Thyroid gland (tissue), 4 donors: ENCODE results near the gene RYR3. TPM values are rescaled to one million over a fixed set of nuclear protein-coding genes. Genes with fewer than 3 reads are reported as not detected.

Experiments used
- DNase-seq, 2 donors: peaks; one replicate each; pipeline ENCODE4 v3.0.0-alpha.2; 2019
- H3K27ac ChIP-seq, 3 donors: fragments of 200-600 bp; sonication (generic); 1 replicate in 2 of 3; 2 replicates in 1 of 3; pipeline ENCODE4 v1.5.1; 2016 to 2019; ENCODE audit warnings: mild to moderate bottlenecking in 1 of 3, moderate library complexity in 1 of 3
- H3K27me3 ChIP-seq: fragments of 200-600 bp; sonication (generic); one replicate; pipeline ENCODE4 v1.5.1; 2019
- H3K36me3 ChIP-seq, 2 donors: fragments of 200-600 bp; sonication (generic); one replicate each; pipeline ENCODE4 v1.5.1; 2016 to 2019
- H3K4me1 ChIP-seq, 2 donors: fragments of 200-600 bp; sonication (generic); one replicate each; pipeline ENCODE4 v1.5.1; 2017 to 2019
- H3K4me3 ChIP-seq, 3 donors: fragments of 200-600 bp; sonication (generic); replicated peaks in 1 of 3; 1 replicate in 2 of 3; 2 replicates in 1 of 3; pipeline ENCODE4 v1.5.1; 2016; ENCODE audit warnings: mild to moderate bottlenecking in 1 of 3
- H3K9me3 ChIP-seq: fragments of 200-600 bp; sonication (generic); one replicate; pipeline ENCODE4 v1.5.1; 2017
- POLR2A ChIP-seq, 2 donors: fragments of 450-650 bp; IDR thresholded peaks; one replicate each; pipeline ENCODE4 v1.6.1; 2017; ENCODE audit warnings: antibody characterized with exemption in 2 of 2, mild to moderate bottlenecking in 2 of 2, moderate library complexity in 1 of 2
- WGBS, 2 donors: methylation state at CpG; one replicate each; pipeline ENCODE4 v1.1.5; 2017; 5-methylcytosine and 5-hydroxymethylcytosine counted together
- intact Hi-C: fragments of 100-400 bp; cut with DNase I; formaldehyde crosslinking; loops from one replicate; pipeline ENCODE4 v1.15.1; 2023
- total RNA-seq, 4 donors: library from RNA; depleted of rRNA; stranded (reverse); fragments of >200 nt; gene quantifications; one replicate each; pipeline ENCODE4 v1.2.3, GENCODE V29; 2016
- TF ChIP-seq, protein P1 (sequence below), 6 experiments: fragments of 200-600 bp in 3 of 6; fragments of 450-650 bp in 3 of 6; sonication (generic) in 3 of 6; IDR thresholded peaks; one replicate each; pipeline ENCODE4 v1.5.1; 2016 to 2019; ENCODE audit warnings: antibody characterized with exemption in 6 of 6, mild to moderate bottlenecking in 2 of 6, inconsistent platforms in 1 of 6, moderate library complexity in 1 of 6

RYR3 gene
- total RNA-seq, 4 donors from 2014 or later: 0.27 to 4.2 (median 0.34) TPM

- Histone ChIP-seq H3K27me3 (no peaks in the 10 kb centered on the region), H3K27ac (no peak overlapping the region), H3K9me3 (no peaks in the 10 kb centered on the region), H3K36me3 (no peaks in the 10 kb centered on the region), H3K4me1 (peaks cover 0 to 6% of the 10 kb centered on the region in 2 donors), H3K4me3 (no peak overlapping the region)
- DNase-seq: no peak
- WGBS, 2 donors: 85 to 90% methylated on average over 7 of the region's 7 CpGs
- intact Hi-C loops: no loop called here
- TF ChIP-seq POLR2A (IDR thresholded peaks at IDR 0.05): no peak
- TF ChIP-seq, protein P1, sequence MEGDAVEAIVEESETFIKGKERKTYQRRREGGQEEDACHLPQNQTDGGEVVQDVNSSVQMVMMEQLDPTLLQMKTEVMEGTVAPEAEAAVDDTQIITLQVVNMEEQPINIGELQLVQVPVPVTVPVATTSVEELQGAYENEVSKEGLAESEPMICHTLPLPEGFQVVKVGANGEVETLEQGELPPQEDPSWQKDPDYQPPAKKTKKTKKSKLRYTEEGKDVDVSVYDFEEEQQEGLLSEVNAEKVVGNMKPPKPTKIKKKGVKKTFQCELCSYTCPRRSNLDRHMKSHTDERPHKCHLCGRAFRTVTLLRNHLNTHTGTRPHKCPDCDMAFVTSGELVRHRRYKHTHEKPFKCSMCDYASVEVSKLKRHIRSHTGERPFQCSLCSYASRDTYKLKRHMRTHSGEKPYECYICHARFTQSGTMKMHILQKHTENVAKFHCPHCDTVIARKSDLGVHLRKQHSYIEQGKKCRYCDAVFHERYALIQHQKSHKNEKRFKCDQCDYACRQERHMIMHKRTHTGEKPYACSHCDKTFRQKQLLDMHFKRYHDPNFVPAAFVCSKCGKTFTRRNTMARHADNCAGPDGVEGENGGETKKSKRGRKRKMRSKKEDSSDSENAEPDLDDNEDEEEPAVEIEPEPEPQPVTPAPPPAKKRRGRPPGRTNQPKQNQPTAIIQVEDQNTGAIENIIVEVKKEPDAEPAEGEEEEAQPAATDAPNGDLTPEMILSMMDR (IDR thresholded peaks at IDR 0.05): no peak
Observed at GRCh38 chr15:33315044-33315443, 4.3 kb downstream of the RYR3 start.

- intact Hi-C loops: no loop called here
- Histone ChIP-seq H3K4me1 (no peaks in the 10 kb centered on the region), H3K27ac (no peak overlapping the region), H3K36me3 (no peaks in the 10 kb centered on the region), H3K9me3 (no peaks in the 10 kb centered on the region), H3K4me3 (no peak overlapping the region), H3K27me3 (no peaks in the 10 kb centered on the region)
- TF ChIP-seq POLR2A (IDR thresholded peaks at IDR 0.05): no peak
- TF ChIP-seq, protein P1 (IDR thresholded peaks at IDR 0.05): no peak
- no peak for DNase-seq
Observed at GRCh38 chr15:33317896-33318295, 7.1 kb downstream of the RYR3 start.

- H3K27me3 ChIP-seq: no peaks in the 10 kb centered on the region
- 87 to 90% methylated on average over 1 of the region's 1 CpG for WGBS, 2 donors
- H3K9me3 ChIP-seq: no peaks in the 10 kb centered on the region
- H3K4me3 ChIP-seq: no peak overlapping the region
- no peak for DNase-seq
- intact Hi-C loops: no loop called here
- H3K27ac ChIP-seq: no peak overlapping the region
- no peaks in the 10 kb centered on the region for H3K4me1 ChIP-seq
- no peak for TF ChIP-seq POLR2A (IDR thresholded peaks at IDR 0.05)
- TF ChIP-seq, protein P1 (IDR thresholded peaks at IDR 0.05): no peak
- H3K36me3 ChIP-seq: no peaks in the 10 kb centered on the region
Observed at GRCh38 chr15:33320017-33320416, 9.2 kb downstream of the RYR3 start.

GRCh38 chr15:33322091-33322490, 11.3 kb downstream of the RYR3 start:
- Histone ChIP-seq H3K27me3 (no peaks in the 10 kb centered on the region), H3K4me1 (no peaks in the 10 kb centered on the region), H3K36me3 (no peaks in the 10 kb centered on the region), H3K9me3 (no peaks in the 10 kb centered on the region), H3K27ac (no peak overlapping the region), H3K4me3 (no peak overlapping the region)
- intact Hi-C loops: no loop called here
- 69 to 78% methylated on average over 6 of the region's 6 CpGs for WGBS, 2 donors
- DNase-seq: no peak
- TF ChIP-seq POLR2A (IDR thresholded peaks at IDR 0.05): no peak
- TF ChIP-seq, protein P1 (IDR thresholded peaks at IDR 0.05): no peak

- no peak overlapping the region for H3K4me3 ChIP-seq
- no peaks in the 10 kb centered on the region for H3K4me1 ChIP-seq
- no peaks in the 10 kb centered on the region for H3K9me3 ChIP-seq
- intact Hi-C loops: no loop called here
- DNase-seq: no peak
- no peak overlapping the region for H3K27ac ChIP-seq
- 90 to 91% methylated on average over 2 of the region's 2 CpGs for WGBS, 2 donors
- H3K27me3 ChIP-seq: no peaks in the 10 kb centered on the region
- TF ChIP-seq POLR2A (IDR thresholded peaks at IDR 0.05): no peak
- TF ChIP-seq, protein P1 (IDR thresholded peaks at IDR 0.05): no peak
- H3K36me3 ChIP-seq: no peaks in the 10 kb centered on the region
Observed at GRCh38 chr15:33324609-33325008, 13.8 kb downstream of the RYR3 start.
